ENCODE measurements around the gene RRP12. TPM values are rescaled to one million over a fixed set of nuclear protein-coding genes. Genes with fewer than 3 reads are reported as not detected.

Gene RRP12
- total RNA-seq, 4 donors from 2014 or later, result 14.9 to 33.4 (median 23.9) TPM

DNA sequence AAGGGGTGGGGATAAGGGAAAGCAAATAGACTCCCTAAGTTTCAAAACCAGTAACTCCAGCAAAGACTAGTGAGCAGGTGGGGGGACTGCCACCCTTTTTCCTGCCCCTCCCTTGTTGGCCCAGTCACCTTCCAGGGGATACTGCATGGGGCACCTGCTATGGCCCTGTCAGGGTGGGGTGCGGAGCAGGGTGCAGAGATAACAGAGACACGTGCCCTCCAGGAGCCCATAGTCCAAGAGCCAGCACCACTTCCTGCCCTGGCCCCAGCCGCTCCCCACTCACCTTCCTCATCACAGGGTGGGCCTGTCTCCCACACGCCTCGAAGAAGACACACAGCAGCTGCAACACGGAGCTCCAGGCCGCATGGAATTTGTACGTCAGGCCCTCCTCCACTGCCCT, 20.6 kb downstream of the RRP12 start:
- DNase-seq, result no peak
- no peak for TF ChIP-seq POLR2A (IDR thresholded peaks at IDR 0.05)
- TF ChIP-seq, protein P1, sequence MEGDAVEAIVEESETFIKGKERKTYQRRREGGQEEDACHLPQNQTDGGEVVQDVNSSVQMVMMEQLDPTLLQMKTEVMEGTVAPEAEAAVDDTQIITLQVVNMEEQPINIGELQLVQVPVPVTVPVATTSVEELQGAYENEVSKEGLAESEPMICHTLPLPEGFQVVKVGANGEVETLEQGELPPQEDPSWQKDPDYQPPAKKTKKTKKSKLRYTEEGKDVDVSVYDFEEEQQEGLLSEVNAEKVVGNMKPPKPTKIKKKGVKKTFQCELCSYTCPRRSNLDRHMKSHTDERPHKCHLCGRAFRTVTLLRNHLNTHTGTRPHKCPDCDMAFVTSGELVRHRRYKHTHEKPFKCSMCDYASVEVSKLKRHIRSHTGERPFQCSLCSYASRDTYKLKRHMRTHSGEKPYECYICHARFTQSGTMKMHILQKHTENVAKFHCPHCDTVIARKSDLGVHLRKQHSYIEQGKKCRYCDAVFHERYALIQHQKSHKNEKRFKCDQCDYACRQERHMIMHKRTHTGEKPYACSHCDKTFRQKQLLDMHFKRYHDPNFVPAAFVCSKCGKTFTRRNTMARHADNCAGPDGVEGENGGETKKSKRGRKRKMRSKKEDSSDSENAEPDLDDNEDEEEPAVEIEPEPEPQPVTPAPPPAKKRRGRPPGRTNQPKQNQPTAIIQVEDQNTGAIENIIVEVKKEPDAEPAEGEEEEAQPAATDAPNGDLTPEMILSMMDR (IDR thresholded peaks at IDR 0.05), result no peak
- intact Hi-C loops (cut with DNase I), result no loop called here
- Histone ChIP-seq H3K4me3 (no peak overlapping the region), H3K4me1 (peaks cover 0 to 12% (median 0%) of the 10 kb centered on the region in 3 donors), H3K27me3 (no peaks in the 10 kb centered on the region), H3K36me3 (peaks cover 9 to 99% (median 9%) of the 10 kb centered on the region in 3 donors), H3K27ac (no peak overlapping the region), H3K9me3 (no peaks in the 10 kb centered on the region)
- WGBS, 2 donors, result 90 to 95% methylated on average over 2 to 3 of the region's 8 CpGs

DNA sequence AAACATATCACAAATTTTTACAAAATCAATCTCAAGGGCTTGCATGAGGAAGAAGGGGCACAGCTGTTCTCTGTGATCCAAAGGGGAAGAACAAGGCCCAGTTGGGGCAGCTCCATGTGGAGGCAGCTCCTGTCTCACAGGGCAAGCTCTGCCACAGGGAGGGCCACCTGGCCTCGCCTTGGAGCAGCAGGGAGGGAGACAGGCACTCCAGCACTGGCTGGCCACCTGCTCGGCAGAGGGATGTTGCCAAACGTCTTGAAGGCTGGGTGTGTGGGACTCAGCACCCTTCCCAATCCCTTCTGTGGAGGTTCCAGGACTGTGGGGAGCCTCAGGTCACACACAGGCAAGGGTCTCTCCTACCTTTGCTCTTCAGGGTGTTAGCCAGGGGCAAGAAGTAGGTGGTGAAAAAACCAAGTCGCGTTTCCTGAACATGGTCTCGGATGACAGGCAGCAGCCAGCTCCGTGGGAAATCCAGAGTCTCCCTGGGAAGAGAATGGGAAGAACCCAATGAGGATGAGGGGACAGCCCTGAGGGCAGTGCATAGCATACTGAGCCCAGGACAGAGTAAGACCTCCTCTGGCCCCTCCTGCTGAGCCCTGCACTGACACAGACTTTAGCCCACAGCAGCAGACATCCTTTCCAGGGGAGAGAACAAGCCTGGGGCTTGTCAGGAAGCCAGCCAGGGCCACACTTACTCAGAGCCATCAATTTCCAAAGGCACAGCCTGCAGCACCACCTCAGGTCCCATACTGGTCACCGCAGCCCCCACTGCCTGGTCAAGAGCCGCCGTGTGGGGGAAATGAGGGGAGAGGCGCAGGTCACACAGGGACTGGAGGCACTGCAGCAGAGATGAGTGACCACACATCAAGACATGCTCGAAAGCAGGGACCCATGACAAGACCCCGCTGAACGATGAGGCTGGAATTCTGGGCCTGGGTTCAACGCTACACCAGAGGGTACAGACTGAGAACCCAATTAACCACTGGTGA, 21.9 kb downstream of the RRP12 start:
- Histone ChIP-seq H3K4me3 (no peak overlapping the region), H3K4me1 (peaks cover 0 to 12% (median 0%) of the 10 kb centered on the region in 3 donors), H3K27ac (no peak overlapping the region), H3K27me3 (no peaks in the 10 kb centered on the region), H3K9me3 (no peaks in the 10 kb centered on the region), H3K36me3 (peaks cover 9 to 99% (median 9%) of the 10 kb centered on the region in 3 donors)
- intact Hi-C loops (cut with DNase I), result no loop called here
- TF ChIP-seq, protein P1 (IDR thresholded peaks at IDR 0.05), result no peak
- no peak for TF ChIP-seq POLR2A (IDR thresholded peaks at IDR 0.05)
- no peak for DNase-seq
- 82 to 91% methylated on average over 8 to 12 of the region's 15 CpGs for WGBS, 2 donors

DNA sequence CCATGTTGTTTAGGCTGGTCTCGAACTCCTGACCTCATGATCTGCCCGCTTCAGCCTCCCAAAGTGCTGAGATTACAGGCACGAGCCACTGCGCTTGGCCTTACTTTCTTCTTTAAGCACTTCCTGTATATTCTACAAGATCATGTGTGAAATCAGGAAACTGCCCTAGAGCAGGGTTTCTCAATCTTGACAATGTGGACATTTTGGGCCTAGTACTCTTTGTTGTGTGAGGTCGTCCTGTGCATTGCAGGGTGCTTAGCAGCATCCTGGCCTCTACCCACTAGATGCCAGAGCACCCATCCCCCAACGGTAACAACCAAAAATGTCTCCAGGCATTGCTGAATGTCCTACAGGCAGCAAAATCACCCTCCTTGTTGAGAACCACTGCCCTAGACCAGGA, 24.7 kb downstream of the RRP12 start:
- 80 to 95% methylated on average over 5 to 6 of the region's 6 CpGs for WGBS, 2 donors
- H3K4me3 ChIP-seq, result no peak overlapping the region
- no peaks in the 10 kb centered on the region for H3K4me1 ChIP-seq
- intact Hi-C loops (cut with DNase I), result no loop called here
- peaks cover 21 to 100% (median 29%) of the 10 kb centered on the region in 3 donors for H3K36me3 ChIP-seq
- no peak overlapping the region for H3K27ac ChIP-seq
- TF ChIP-seq POLR2A (IDR thresholded peaks at IDR 0.05), result no peak
- TF ChIP-seq, protein P1 (IDR thresholded peaks at IDR 0.05), result no peak
- no peaks in the 10 kb centered on the region for H3K9me3 ChIP-seq
- DNase-seq, result no peak
- H3K27me3 ChIP-seq, result no peaks in the 10 kb centered on the region

DNA sequence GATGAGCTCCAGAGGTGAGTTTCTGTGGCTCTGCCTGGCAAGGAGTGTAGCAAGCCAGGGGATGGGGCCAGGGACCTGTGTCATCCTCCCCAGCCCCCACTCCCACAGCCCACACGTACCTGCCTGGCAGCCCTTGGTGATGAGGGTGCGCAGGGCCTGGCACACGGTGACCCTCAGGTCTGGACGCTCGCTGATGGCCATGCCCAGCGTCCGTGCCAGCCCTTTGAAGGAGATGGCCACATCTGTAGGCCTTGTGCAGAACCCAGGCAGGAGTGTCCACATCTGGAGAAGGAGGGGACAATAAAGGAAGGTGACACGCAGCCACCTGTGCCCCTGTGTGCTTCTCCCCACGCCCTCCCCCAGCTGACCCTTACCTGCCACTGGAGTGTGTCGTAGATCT, 27.7 kb downstream of the RRP12 start:
- Histone ChIP-seq H3K9me3 (no peaks in the 10 kb centered on the region), H3K4me1 (no peaks in the 10 kb centered on the region), H3K27me3 (no peaks in the 10 kb centered on the region), H3K36me3 (peaks cover 24 to 100% (median 28%) of the 10 kb centered on the region in 3 donors), H3K4me3 (no peak overlapping the region), H3K27ac (no peak overlapping the region)
- no peak for DNase-seq
- intact Hi-C loops (cut with DNase I), result no loop called here
- no peak for TF ChIP-seq POLR2A (IDR thresholded peaks at IDR 0.05)
- TF ChIP-seq, protein P1 (IDR thresholded peaks at IDR 0.05), result no peak
- WGBS, 2 donors, result 100% methylated on average over 3 to 4 of the region's 10 CpGs

DNA sequence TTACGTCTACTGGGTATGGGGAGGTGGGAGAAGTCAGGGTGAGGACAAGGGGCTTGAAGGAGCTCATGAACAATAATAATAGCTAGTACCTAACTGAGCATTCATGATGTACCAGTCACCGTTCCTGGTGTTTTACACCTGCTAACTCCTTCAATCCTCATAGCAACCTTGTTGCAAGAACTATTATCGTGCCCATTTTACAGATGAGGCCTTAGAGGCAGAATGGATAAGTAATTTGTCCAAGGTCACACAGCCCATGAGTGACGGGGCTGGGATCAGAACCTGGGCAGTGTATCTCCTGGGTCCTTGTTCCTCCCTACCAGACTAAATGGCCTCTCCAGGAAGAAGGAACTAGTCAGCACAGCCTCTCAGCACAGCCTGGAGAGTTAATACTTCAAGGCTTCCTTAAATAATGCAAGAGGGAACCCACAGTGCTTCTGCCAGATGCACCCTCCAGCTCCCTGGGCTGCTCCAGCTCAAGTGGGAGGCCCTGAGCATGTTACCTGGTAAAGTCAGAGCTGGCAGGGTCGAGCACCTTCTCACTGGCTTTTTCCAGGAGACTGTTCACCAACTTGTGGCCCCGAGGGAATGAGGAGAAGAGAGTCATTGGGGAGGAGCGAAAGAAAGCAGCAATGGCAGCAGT, 28.8 kb downstream of the RRP12 start:
- no peaks in the 10 kb centered on the region for H3K4me1 ChIP-seq
- H3K36me3 ChIP-seq, result peaks cover 25 to 100% (median 31%) of the 10 kb centered on the region in 3 donors
- H3K27me3 ChIP-seq, result no peaks in the 10 kb centered on the region
- H3K27ac ChIP-seq, result no peak overlapping the region
- 91 to 93% methylated on average over 6 to 7 of the region's 7 CpGs for WGBS, 2 donors
- TF ChIP-seq, protein P1 (IDR thresholded peaks at IDR 0.05), result no peak
- TF ChIP-seq POLR2A (IDR thresholded peaks at IDR 0.05), result no peak
- no peaks in the 10 kb centered on the region for H3K9me3 ChIP-seq
- H3K4me3 ChIP-seq, result no peak overlapping the region
- intact Hi-C loops (cut with DNase I), result no loop called here
- no peak for DNase-seq

All from esophagus squamous epithelium (tissue), 5 donors.